HL-60 (cell line): ENCODE data around the gene DUS1L.

Experiments
- DNase-seq, 2 experiments: peaks; one replicate each; pipeline ENCODE4 v3.0.0-alpha.2; 2010 to 2020; ENCODE audit warnings: low read depth in 1 of 2, low spot score in 1 of 2
- H3K27ac ChIP-seq: fragments of 250-450 bp; sonication (Bioruptor Pico); replicated peaks from 2 replicates; pipeline ENCODE4 v1.5.1; 2020; ENCODE audit warnings: mild to moderate bottlenecking, moderate library complexity
- H3K27me3 ChIP-seq: fragments of 250-450 bp; sonication (Bioruptor Pico); 2 replicates; pipeline ENCODE4 v1.5.1; 2021; ENCODE audit warnings: mild to moderate bottlenecking, moderate library complexity; ENCODE audit not compliant: insufficient read depth, poor library complexity, severe bottlenecking
- H3K4me3 ChIP-seq: replicated peaks from 2 replicates; pipeline ENCODE4 v1.5.1; 2011; ENCODE audit warnings: mild to moderate bottlenecking, control low read depth, low read length; ENCODE audit not compliant: insufficient read depth
- GABPA ChIP-seq: IDR thresholded peaks from 2 replicates; pipeline ENCODE4 v1.6.1; 2012; ENCODE audit warnings: low read depth
- POLR2AphosphoS5 ChIP-seq: IDR thresholded peaks from 2 replicates; pipeline ENCODE4 v1.6.1; 2012; ENCODE audit warnings: low read depth
- SPI1 ChIP-seq: IDR thresholded peaks from 2 replicates; pipeline ENCODE4 v1.6.1; 2012; ENCODE audit warnings: low read depth, mild to moderate bottlenecking, borderline replicate concordance
- TF ChIP-seq, protein P1 (sequence below): IDR thresholded peaks from 2 replicates; pipeline ENCODE4 v1.6.1; 2012; ENCODE audit warnings: low read depth; ENCODE audit not compliant: insufficient replicate concordance
- TF ChIP-seq, protein P2 (sequence below): IDR thresholded peaks from one replicate; pipeline ENCODE4 v1.5.1; 2011; ENCODE audit warnings: low read length, control low read depth, inconsistent platforms; ENCODE audit not compliant: insufficient read depth

DUS1L gene

DNA sequence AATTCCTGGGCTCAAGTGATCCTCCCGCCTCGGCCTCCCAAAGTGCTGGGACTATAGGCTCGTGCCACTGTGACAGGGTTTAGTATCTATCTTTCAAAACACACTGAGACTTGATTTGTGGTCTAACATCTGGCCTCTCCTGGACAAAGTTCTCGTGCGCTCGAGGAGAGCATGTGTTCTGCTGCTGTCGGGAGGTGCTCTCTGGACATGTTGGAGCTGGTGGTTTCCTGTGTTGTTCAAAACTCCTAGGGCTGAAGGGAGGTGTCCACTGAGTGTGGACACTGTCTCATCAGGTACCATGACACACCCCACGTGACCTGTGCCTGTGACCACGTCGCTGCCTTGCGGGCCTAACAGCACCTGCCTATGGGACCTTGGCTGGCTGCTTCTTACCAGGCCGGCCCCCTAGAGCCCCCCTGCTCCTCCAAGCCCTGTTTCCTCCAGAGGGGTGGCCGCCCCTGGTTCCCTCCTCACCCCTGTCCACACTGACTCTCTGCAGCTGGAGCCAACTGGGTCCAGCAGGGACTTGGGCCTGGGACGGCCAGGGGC, 19.6 kb downstream of the DUS1L start:
- DNase-seq = no peak
- Histone ChIP-seq H3K27ac (no peak overlapping the region), H3K4me3 (no peak overlapping the region), H3K27me3 (no peaks in the 10 kb centered on the region)
- TF ChIP-seq POLR2AphosphoS5 = no peak
- TF ChIP-seq, protein P1, sequence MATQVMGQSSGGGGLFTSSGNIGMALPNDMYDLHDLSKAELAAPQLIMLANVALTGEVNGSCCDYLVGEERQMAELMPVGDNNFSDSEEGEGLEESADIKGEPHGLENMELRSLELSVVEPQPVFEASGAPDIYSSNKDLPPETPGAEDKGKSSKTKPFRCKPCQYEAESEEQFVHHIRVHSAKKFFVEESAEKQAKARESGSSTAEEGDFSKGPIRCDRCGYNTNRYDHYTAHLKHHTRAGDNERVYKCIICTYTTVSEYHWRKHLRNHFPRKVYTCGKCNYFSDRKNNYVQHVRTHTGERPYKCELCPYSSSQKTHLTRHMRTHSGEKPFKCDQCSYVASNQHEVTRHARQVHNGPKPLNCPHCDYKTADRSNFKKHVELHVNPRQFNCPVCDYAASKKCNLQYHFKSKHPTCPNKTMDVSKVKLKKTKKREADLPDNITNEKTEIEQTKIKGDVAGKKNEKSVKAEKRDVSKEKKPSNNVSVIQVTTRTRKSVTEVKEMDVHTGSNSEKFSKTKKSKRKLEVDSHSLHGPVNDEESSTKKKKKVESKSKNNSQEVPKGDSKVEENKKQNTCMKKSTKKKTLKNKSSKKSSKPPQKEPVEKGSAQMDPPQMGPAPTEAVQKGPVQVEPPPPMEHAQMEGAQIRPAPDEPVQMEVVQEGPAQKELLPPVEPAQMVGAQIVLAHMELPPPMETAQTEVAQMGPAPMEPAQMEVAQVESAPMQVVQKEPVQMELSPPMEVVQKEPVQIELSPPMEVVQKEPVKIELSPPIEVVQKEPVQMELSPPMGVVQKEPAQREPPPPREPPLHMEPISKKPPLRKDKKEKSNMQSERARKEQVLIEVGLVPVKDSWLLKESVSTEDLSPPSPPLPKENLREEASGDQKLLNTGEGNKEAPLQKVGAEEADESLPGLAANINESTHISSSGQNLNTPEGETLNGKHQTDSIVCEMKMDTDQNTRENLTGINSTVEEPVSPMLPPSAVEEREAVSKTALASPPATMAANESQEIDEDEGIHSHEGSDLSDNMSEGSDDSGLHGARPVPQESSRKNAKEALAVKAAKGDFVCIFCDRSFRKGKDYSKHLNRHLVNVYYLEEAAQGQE = no peak
- TF ChIP-seq, protein P2, sequence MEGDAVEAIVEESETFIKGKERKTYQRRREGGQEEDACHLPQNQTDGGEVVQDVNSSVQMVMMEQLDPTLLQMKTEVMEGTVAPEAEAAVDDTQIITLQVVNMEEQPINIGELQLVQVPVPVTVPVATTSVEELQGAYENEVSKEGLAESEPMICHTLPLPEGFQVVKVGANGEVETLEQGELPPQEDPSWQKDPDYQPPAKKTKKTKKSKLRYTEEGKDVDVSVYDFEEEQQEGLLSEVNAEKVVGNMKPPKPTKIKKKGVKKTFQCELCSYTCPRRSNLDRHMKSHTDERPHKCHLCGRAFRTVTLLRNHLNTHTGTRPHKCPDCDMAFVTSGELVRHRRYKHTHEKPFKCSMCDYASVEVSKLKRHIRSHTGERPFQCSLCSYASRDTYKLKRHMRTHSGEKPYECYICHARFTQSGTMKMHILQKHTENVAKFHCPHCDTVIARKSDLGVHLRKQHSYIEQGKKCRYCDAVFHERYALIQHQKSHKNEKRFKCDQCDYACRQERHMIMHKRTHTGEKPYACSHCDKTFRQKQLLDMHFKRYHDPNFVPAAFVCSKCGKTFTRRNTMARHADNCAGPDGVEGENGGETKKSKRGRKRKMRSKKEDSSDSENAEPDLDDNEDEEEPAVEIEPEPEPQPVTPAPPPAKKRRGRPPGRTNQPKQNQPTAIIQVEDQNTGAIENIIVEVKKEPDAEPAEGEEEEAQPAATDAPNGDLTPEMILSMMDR = no peak
- no peak for TF ChIP-seq GABPA
- TF ChIP-seq SPI1 = no peak

DNA sequence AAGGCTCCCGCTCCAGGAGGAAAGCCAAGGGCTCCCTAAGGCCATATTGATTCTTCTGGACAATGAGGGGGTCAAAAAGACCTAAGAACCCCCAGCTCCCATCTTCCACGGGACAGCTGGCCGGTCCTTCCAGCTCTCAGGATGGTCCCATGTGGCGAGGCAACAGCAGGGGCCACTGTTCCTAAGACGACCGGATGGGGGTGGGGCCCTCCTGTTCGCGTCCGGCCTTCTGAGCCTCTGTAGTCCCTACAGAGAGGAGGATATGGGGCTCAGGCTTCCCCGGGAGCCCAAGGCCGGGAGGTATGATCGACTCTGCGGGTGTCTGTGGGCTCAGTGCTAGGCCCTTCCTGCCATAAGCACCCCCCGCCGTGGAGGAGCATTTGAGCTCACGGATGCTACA, 22.1 kb downstream of the DUS1L start:
- TF ChIP-seq, protein P1 = no peak
- no peak for TF ChIP-seq SPI1
- TF ChIP-seq, protein P2 = no peak
- TF ChIP-seq GABPA = no peak
- TF ChIP-seq POLR2AphosphoS5 = no peak
- Histone ChIP-seq H3K4me3 (no peak overlapping the region), H3K27ac (no peak overlapping the region), H3K27me3 (no peaks in the 10 kb centered on the region)
- no peak for DNase-seq

DNA sequence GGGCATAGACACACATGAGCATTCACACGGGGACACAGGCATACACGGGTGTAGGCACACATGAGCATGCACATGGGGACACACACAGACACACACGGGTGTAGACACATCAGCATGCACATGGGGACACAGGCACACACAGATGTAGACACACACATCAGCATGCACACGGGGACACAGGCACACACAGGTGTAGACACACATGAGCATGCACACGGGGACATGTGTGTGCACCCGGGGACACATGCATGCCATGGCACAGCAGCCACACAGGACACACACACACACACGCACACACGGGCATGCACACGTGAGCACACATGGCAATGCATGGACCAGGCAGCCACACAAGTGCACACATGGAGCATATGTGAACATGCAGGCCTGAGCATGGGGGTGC, 23.0 kb downstream of the DUS1L start:
- no peak overlapping the region for H3K4me3 ChIP-seq
- DNase-seq = no peak
- TF ChIP-seq GABPA (no peak), SPI1 (no peak), POLR2AphosphoS5 (no peak)
- TF ChIP-seq, protein P2 = no peak
- TF ChIP-seq, protein P1 = no peak
- no peaks in the 10 kb centered on the region for H3K27me3 ChIP-seq
- H3K27ac ChIP-seq = no peak overlapping the region
